Measurements from ENCODE around the gene PDRG1.
"Not testable (repeated sequence)": the region's sequence is repeated elsewhere in the genome, so short reads cannot be mapped to it uniquely, and the experiment has no call there.

The PDRG1 gene

DNA sequence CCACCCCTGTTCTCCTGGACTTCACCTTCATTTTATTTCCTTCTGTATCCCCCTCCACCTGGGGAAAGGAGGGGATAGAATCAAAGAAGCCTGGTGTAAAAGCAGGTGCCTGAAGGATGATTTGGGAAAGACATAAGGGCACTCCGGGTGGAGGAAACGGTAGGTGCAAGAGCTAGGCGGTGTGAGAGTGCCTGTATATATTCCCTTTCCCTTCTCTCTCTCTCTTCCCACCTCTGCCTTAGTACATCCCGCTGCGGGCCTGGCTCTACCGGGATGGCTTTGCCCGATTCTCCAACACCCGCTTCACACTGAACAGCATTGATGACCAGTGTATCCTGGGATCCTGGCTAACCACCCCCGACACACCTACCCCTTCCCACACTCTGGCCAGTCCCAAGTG lies 26.2 kb downstream of the PDRG1 start:
- DNase-seq = no peak

DNA sequence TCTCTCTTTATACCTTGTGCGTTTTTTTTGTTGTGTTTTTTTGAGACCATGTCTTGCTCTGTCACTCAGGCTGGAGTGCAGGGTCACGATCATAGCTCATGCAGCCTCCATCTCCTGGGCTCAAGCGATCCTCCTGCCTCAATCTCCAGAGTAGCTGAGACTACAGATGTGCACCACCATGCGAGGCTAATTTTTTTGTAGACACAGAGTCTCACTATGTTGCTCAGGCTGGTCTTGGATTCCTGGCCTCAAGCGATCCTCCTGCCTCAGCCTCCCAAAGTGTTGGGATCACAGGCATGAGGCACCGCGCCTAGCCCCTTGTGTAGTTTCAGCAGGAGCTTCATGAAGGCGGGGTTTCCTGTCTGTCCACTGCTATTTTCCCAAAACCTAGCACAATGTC lies 27.3 kb downstream of the PDRG1 start:
- no peak for DNase-seq

DNA sequence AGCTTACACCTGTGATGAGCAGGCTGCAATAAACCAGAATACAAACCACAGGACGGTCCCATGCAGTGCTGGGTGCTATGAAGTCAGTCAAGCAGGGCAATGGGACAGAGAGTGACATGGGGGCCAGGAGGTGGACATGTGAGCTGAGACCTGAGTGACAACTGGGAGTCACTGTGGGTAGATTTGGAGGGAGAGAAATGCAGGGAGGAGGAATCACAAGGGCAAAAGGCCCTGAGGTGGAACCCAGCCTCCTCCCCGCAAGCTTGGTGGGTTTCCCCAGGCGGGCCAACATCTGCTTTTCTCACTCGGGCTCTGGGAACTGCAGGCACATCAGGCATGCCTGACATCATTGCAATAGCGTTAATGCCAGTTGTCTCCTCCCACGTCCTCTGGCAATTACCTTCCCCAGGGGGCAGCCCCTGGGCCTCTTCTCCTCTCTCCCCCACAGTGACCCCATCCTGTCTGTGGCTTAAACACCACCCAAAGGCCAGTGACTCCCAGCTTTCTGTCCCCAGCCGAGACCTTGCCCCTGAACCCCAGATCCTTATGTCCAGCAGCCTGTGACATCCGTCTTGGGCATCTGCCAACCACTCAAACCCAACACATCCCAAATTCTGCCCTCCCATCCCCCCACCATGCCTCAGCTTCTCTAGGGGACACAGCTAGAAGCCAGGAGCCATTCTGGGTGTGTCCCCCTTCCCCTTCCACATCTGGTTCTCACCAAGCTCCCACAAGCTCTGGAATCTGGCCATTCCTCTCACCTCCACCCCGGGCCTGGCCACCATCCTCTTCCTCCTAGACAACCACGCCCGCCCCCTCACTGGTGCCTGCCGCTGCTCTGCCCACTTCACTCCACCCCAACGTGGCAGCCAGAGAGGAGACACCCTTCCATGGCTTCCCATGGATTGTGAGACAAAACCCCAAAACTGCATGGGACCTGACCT lies 28.2 kb downstream of the PDRG1 start:
- DNase-seq = no peak

DNA sequence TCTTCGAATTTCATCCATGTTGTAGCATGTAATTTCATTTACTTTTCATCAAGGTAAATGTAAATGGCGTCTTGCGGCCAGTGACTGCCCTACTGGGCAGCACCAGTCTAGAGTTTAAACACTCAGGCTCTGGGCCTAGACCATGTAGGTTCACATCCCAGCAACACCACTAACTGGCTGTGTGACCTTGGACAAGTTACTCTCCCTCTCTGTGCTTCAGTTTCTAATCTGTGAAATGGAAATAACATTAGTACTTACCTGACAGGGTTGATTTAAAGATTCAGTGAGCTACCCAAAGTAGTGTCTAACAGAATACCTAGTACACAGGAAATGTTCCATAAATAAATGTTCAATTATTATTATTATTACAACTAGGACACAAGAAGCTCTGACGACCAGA lies 29.3 kb downstream of the PDRG1 start:
- DNase-seq = no peak

DNA sequence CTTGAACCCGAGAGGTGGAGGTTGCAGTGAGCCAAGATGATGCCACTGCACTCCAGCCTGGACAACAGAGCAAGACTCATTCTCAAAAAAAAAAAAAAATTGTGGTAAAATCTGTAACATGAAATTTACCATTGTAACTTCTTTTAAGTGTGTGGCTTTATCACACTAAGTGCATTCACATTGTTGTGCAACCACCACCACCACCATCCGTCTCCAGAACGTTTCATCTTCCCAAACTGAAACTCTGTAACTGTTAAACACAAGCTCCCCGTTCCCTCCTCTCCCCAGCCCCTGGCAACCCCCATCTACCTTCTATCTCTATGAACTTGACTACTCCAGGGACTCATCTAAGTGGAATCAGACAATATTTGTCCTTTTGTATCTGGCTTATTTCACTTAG lies 29.7 kb downstream of the PDRG1 start:
- DNase-seq = no peak

DNA sequence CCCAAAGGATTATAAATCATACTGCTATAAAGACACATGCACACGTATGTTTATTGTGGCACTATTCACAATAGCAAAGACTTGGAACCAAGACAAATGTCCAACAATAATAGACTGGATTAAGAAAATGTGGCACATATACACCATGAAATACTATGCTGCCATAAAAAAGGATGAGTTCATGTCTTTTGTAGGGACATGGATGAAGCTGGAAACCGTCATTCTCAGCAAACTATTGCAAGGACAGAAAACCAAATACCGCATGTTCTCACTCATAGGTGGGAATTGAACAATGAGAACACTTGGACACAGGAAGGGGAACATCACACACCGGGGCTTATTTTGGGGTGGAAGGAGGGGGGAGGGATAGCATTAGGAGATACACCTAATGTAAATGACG lies 30.4 kb downstream of the PDRG1 start:
- DNase-seq = not testable (repeated sequence)

DNA sequence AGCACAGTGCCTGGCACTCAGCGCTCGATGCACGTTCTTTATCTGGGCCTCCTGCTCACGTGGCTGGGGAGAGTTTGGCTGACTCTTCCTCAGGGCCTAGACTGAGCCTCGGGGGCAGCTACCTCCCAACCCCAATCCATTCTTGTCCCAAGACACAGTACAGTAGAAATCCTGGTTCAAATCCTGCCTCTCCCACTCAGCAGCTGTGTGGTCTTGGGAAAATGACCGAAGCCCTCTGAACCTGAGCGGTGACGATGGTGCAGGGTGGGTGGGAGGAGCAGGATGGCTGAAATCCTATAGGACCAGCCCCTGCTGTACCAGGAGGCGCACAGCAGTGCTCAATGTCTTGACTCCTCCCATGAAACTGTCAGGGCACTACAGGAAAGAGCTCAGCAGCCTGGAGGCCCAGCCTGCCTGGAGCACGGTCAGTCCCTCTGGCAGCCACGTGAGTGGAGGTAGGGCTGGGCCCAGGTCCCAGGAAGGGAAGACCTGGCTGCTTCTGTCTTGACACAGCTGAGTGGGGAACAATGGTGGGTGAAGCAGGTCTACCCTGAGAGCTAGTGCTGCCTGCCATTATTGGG lies 31.5 kb downstream of the PDRG1 start:
- no peak for DNase-seq

DNA sequence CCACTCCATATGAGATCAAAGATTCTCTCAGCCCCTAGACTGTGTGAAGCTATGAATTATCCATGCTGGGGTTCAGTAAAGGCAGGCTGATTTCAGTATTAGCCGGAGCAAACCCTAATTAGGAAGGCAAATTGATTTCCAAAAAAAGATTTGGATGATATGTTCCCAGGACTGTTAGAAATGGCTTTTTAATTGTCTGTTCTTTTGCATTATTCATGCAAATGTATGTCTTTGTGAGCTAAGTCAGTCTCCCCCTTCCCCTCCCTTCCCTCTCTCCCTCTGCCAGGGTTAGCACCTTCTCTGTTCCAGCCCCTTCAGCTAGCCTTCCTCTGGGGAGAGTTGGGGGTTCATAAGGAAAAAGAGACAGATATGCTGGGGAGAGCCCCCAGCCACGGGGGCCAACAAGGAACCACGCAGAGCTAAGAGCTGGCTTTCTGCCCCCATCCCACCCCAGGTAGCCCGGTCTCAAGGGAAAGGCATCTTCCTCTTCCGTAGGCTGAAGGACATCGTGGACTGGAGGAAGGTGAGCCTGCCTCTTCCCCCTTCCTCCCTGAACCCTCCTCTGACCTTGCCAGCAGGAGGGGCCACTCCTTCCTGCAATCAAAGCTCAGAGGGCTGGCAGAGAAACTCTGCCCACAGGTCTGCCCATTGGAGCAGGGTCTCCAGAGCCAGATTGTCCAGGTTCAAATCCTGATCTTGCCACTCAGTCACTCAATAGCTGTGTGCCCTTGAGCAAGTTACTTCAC lies 32.3 kb downstream of the PDRG1 start:
- DNase-seq = no peak

DNA sequence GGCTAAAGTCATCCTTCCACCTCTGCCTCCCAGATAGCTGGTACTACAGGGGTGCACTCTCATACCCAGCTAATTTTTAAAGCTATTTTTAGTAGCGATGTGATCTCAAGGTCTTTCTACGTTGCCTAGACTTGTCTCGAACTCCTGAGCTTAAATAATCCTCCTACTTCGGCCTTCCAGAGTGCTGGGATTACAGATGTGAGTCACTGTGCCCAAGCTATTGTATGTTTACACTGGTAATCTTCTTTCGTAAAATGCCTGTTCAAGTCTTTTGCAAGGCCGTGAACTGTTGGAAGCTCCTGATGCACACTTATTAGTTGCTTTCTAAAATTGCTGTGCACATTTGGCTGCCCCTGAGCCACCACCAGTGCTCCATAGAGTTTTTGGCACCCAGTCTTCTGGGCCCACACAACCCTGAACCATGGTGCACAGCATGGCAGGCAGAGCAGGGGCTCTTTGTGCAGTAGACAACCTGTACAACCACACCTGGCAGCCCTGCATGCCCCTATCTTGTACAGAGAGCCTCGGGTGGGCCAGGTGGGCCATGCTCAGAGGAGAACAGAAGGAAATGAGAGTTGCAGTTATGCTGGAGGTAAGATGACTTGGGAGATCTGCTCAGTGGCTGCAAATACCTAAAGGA lies 33.3 kb downstream of the PDRG1 start:
- peak; percentile 29 for DNase-seq

DNA sequence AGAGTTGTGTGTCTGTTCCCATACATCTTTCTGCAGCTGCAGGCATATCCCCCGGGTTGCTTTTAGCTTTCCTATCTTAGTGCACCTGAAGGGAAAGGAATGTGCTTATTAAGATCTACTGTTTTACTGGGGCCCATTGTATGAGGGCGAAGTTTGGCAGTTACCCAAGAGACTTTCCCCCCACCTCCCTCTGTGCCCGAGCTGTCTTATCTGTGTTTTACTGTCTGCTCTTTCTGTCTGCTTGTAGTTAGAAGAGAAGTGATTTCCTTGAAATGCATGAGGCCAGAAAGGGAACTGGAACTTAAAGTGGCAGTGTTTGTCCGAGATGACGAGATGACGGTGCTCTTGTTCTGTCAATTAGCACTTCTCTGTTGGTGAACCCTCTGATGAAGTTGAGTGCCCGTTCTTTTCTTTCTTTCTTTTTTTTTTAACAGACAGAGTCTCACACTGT lies 33.9 kb downstream of the PDRG1 start:
- DNase-seq = not testable (repeated sequence)

DNA sequence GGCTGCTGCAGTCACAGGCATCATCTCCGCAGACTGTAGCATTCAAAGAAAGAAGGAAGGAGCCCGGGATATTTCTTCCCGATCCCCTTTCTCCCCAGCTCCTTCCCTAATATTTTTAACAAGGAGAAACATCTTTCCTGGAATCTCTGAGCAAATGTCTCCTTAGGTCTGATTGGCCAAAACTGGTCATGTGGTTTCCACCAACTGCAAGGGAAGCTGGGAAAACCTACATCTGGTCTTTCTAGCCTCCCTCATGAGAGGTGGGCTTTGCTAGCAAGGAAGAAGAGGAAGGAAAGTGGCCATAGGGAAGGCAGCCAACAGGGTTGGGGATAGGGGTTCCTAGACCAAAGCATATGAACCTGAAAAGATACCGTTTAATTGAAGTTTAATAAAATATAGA lies 35.1 kb downstream of the PDRG1 start:
- DNase-seq = no peak

DNA sequence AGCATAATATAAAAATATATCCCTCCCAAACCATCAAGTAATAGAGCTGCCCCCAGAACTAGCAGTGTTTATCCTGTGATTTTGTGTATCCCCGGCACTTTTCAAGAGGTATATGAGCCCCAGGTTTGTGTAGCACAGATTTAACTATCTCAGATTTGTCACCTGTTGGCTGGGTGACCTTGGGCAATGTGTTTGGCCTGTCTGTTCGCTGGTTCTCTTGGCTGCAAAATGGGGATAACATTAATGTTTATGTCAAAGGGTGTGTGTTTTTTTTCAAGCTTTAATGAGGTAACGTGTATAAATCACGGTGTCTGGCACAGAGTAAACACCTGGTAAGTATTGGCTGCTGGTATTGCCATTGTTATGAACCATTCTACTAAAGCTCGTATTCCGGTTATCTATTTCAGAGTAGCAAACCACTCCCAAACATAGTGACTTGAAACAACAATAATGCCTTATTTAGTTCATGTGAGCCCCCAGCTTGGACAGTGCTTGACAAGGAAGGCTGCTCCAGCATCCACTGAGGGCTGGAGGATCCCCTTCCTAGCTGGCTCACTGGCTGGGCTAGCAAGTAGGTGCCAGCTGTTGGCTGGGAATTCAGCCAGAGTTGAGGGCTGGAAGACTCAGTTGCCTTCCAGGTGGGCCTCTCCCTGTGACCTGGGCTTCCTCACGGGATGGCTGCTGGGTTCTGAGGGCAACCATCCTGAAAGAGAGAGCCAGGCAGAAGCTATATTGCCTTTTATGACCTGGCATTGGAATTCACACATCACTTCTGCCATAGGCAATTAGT lies 36.2 kb downstream of the PDRG1 start:
- no peak for DNase-seq

DNA sequence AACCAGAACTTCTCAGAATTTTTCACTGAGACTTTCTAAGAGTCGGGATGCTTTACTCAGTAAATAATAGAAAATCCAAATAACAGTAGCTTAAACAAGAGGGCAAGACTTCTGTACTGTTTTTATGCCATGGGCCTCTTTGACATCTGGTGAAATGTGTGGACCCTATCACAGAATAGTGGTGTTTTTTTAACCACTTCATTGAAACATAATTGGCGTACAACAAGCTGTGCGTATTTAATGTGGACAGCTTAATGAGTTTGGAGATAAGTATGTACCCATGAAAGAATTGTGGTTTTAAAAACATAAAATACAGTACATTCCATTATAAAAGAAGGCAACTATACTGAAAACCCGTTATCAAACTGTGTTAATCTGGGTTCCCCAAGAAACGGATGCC lies 37.7 kb downstream of the PDRG1 start:
- no peak for DNase-seq

DNA sequence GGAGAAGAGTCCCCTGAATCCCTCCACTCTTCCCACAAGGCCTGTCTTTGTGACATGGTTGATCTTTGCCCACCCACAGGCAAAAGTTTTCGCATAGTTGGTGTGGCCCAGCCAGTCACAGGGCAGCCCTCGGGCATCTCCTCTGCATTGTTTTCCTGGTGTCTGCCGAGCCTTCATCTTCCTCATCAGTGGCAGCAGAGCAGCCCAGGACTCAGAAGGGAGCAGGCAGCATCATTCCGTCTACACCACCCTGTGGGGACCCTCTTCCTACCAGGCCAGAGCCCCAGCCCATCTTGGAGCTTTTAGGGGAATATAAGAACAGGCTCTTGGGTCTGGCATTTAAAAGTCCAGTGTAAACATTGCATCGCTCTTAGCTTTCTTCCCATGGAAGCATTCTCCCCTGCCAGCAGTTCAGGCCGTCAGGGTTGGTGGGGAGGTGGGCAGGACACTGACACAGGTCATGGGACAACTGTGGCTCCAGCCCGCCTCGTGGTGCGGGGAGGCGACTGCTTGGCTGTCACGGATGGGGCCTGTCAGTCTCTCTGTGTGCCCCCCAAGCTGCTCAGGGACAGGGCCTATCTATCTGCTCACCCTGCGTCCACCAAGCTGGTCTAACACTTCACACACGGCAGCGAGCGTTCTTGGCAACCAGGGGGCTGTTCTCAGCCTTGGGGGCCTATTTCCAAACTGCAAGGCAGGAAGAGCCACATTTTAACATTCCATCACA lies 38.3 kb downstream of the PDRG1 start:
- no peak for DNase-seq

DNA sequence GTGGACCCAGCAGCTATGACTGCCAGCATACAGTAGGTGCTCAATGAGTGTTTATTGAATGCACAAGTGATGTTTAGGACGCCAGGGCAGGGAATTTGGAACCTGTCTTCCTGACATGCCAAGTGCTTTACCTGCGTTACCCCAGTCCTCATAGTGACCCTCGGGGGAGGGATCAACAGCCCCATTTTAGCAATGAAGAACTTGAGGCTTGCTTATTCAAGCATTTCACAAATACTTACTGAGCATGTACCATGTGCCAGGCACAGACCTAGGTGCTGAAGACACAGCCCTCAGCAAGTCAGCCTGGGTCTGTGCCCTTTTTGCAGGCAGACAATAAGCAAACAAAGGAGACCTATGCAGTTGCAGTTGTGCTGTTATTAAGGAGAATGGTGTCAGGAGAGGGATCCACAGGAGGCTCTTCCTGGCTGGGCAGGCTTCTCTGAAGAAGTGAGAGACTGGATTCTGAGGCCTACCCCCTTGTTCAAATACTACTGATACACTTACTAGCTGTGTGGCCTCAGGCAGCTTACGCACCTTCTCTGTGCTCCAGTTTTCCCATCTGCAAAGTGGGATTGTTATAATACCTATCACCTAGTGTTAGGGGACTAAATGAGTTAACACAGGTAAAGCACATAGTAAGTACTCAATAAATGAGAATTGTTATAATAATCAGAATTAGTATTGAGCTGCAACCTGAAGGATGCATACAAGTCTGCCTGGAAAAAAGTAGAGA lies 41.6 kb downstream of the PDRG1 start:
- DNase-seq = no peak

DNA sequence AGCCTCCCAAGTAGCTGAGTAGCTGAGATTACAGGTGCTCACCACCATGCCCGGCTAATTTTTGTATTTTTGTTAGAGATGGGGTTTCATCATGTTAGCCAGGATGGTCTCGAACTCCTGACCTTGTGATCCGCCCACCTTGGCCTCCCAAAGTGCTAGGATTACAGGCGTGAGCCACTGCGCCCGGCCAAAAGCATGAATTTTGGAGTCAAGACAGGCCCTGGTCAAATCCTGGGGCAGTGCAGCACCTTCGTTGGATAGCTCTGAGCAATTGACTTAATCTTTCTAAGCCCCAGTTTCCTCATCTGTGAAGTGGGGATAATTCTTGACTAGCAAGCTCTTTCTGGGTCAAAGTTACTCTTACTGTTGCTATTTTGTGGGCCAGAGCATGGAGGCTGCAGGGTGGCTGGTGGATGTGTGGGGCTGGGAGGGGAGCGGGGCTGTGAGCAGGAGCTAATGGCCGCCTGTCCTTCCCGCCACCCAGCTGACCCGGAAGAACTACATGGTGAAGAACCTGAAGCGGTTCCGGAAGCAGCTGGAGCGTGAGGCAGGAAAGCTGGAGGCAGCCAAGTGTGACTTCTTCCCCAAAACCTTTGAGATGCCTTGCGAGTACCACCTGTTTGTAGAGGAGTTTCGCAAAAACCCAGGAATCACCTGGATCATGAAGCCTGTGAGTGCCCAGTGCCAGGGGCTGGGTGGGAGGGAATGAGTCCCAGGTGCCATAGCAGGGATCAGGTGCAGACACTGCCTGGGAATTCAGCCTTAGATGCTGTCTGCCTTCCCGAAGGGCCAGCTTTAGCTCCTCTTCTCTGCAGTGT lies 42.4 kb downstream of the PDRG1 start:
- no peak for DNase-seq

DNA sequence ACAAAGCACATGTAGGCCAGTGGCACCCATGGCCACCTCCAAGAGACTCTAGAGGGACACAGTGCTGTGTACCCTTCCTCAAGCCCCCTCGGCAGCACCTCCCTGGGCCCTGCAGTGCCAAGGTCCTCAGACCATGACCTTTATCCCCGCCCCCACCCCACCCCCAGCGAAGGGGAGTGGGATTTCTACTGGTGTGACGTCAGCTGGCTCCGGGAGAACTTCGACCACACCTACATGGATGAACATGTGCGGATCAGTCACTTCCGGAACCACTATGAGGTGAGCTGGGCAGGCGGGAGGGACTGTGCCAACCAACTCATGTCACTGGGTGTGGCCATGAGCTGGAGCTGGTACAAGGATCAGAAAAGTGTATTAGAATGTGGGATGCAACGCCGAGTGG lies 43.4 kb downstream of the PDRG1 start:
- DNase-seq = no peak

DNA sequence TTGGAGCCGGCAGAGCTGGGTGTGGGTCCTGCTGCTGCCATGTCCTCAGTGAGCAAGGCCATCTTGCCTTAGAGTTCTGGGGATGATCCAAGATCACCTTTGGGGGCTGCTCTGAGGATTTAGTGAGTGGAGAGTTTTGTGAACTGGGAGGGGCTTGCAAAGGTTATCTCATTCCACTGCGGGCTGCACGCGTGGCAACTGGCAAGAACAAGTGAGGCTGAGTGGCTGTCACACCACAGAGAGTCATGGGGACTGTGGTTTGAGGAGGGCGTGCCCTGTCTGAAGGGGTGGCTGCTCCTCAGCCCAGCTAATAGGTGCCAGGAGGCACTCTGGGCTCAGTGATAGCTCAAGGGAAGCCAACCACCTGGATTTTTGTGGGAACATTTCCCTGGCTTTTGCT lies 43.8 kb downstream of the PDRG1 start:
- DNase-seq = no peak

DNA sequence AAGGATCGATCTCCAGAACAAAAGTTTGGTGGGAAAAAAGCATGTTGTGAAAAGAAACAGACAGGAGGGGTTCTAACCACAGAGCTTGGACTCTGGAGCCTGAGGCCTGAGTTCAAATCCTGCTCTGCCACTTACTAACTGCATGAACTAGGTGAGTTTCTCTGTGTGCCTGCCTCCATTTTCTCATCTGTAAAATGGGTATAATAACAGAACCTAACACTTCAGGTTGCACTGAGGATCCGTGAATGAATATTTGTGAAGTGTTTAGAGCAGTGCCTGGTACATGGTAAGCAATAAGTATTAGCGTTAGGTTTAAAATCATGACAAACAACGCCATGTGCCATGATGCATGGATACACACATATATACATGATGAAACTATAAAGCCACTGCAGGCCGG lies 44.8 kb downstream of the PDRG1 start:
- no peak for DNase-seq

DNA sequence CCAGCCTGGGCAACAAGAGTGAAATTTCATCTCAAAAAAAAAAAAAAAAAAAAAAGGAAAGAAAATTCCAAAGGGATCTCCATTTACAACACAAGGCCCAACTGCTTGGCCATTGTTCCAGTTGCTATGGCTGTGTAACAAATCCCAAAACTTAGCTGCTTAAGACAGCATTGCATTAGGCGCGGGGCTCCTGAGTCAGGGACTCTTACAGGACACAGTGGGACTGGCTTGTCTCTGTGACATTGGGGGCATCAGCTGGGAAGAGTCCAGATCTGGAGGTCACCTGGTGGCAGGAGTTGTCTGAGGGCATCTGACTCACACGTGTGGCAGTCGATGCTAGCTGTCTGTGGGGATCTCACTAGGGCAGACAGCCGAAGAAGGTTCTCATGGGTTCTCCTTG lies 45.8 kb downstream of the PDRG1 start:
- DNase-seq = no peak
